Measurements from ENCODE around the gene PIK3CB. TPM values are rescaled to one million over a fixed set of nuclear protein-coding genes. Genes with fewer than 3 reads are reported as not detected.
A peak's percentile ranks its signal among the peaks of the same experiment; 100 is the strongest.
"Not testable (repeated sequence)": the region's sequence is repeated elsewhere in the genome, so short reads cannot be mapped to it uniquely, and the experiment has no call there.

Gene PIK3CB
- total RNA-seq, 1 donor from 2014 or later: 12.3 TPM

- not testable (repeated sequence) for DNase-seq (ENCODE audit: low read depth in 2 of 2)
Measured at GRCh38 chr3:138846824-138847223, 12.1 kb upstream of the PIK3CB start.

DNA sequence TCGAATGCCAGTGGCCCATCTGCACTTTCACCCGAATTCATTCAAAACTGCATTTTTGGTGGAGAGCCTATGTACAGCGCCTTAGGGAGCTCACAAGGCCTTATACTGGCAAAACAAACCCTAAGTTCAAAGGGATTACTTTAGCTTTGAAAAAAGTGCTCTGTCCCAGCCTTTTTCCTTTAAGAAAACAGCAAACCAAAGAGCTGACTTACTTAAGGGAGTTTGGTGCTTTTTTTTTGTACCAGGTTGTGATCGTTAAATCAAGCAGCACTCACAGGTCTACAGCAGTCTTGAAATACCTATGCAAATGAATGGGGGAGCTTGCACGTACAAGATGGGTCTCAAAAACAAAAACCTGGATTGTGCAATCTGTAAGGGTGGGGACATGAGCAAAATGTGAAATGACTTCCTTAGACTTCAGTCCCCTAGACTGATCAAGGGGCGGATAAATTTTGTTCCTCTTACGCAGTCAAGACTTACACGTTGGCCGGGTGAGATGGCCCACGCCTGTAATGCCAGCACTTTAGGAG lies 11.6 kb upstream of the PIK3CB start:
- DNase-seq (ENCODE audit: low read depth in 2 of 2): no peak

- no peak for DNase-seq (ENCODE audit: low read depth in 2 of 2)
Measured at GRCh38 chr3:138845771-138846173, 11.0 kb upstream of the PIK3CB start.

DNA sequence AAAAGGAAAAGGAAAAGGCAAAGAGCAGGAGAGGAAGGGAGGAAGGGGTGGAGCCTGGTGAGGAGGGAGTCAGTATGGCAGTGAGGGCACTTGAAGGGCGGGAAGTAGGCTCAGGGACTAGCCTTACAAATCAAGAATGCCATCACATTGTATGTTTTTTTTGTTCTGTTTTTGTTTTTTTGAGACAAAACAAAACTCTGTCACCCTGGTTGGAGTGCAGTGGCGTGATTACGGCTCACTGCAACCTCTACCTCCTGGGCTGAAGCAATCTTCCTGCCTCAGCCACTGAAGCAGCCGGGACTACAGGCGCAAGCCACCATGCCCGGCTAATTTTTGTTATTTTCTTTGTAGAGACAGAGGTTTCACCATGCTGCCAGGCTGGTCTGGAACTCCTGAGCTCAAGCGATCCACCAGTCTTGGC lies 10.5 kb upstream of the PIK3CB start:
- DNase-seq (ENCODE audit: low read depth in 2 of 2): peak in 1 of 2 donors; percentile 8

DNA sequence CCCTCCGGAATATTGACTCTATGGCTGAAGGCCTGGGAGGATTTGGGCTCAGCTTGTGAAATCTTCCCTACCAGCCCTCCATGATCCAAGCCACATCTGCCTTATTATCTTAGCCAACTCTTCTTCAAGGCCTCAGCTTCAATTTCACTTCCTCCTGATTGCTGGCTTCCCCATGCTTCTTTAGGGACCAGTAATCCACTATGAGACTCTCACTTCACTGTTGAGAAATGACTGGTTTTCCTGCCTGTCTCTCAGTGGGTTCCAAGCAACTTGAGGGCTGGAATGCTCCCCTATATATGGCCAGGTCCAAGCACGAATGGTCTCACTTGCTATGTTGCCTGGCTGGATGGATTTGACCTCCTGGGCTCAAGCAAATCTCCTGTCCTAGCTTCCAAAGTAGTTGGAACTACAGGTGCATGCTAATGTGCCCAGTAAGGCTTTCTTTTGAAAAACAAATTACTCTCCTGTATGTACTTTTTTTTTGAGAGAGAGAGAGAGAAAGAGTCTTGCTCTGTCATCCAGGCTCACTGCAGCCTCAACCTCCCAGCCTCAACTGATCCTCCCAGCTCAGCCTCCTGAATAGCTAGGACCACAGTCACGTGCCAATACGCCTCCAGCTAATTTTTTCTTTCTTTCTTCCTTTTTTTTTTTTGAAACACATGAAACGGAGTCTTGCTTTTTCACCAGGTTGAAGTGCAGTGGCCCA lies 7.9 kb upstream of the PIK3CB start:
- DNase-seq (ENCODE audit: low read depth in 2 of 2): no peak

DNA sequence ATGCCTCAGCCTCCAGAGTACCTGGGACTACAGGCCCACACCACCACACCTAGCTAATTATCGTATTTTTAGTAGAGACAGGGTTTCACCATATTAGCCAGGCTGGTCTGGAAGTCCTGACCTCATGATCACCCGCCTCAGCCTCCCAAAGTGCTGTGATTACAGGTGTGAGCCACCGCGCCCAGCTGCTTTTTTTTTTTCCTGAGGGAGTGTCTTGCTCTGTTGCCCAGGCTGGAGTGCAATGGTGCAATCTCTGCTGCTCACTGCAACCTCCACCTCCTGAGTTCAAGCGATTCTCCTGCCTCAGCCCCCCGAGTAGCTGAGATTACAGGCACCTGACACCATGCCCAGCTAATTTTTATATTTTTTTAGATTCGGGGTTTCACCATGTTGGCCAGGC lies 3.7 kb upstream of the PIK3CB start:
- DNase-seq (ENCODE audit: low read depth in 2 of 2): not testable (repeated sequence)

GRCh38 chr3:138835846-138836245 lies 1.1 kb upstream of the PIK3CB start:
- DNase-seq (ENCODE audit: low read depth in 2 of 2): not testable (repeated sequence)

DNA sequence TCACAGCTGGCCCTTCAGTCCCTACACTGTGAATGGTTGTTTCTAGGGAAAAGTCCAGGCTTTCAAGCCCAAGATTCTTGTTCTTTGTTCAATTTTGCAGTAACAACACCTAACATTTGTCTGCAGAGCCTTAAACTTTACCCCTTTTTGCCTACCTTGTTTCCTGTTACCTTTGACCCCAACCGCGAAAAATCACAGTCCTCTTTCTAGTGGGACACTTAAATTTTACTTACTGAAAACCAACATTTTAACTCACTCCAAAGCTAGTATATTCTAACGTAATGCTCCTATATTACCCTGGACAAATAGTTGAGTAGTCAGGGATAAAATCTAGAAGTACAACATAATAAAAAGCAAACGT lies 649 bp upstream of the PIK3CB start:
- DNase-seq (ENCODE audit: low read depth in 2 of 2): no peak

GRCh38 chr3:138833899-138834595 lies 681 bp downstream of the PIK3CB start:
- DNase-seq (ENCODE audit: low read depth in 2 of 2): peak in 1 of 2 donors; percentile 67

GRCh38 chr3:138832473-138833057 lies 2.2 kb downstream of the PIK3CB start:
- DNase-seq (ENCODE audit: low read depth in 2 of 2): not testable (repeated sequence)

- DNase-seq (ENCODE audit: low read depth in 2 of 2): no peak
Measured at GRCh38 chr3:138829886-138830510, 4.7 kb downstream of the PIK3CB start.

GRCh38 chr3:138829097-138829496 lies 5.6 kb downstream of the PIK3CB start:
- DNase-seq (ENCODE audit: low read depth in 2 of 2): no peak

- DNase-seq (ENCODE audit: low read depth in 2 of 2): no peak
Measured at GRCh38 chr3:138827222-138827621, 7.5 kb downstream of the PIK3CB start.

- DNase-seq (ENCODE audit: low read depth in 2 of 2): no peak
Measured at GRCh38 chr3:138825336-138825735, 9.4 kb downstream of the PIK3CB start.

DNA sequence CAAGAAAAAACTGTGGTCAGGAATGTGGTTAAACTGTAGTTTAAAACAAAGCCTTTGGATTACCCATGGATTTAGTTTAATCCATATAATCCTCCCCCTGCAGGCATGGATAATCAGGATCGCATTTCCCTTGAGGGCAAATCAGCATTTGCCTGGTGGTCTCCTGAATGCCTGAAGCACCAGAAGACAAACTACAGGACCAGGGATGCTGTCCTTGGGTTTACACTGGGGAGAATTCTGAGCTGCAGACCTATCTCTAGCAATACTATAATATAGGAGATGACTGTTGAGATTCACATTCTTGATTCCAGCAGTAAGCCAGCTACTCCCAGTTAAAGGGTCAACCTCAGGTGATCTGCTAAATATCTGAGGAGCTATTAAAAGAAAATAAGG lies 10.6 kb downstream of the PIK3CB start:
- DNase-seq (ENCODE audit: low read depth in 2 of 2): no peak

DNA sequence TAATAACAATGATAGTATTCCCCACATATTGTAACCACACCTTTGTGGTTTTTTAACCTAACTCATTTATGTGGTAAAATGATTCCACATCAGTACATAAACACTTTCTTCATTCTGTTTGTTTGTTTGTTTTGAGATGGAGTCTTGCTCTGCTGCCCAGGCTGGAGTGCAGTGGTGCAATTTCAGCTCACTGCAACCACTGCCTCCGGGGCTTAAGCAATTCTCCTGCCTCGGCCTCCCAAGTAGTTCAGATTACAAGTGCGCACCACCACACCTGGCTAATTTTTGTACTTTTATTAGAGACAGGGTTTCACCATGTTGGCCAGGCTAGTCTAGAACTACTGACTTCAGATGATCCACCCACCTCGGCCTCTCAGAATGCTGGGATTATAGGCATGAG lies 14.3 kb downstream of the PIK3CB start:
- DNase-seq (ENCODE audit: low read depth in 2 of 2): not testable (repeated sequence)

- DNase-seq (ENCODE audit: low read depth in 2 of 2): peak in 1 of 2 donors; percentile 10
Measured at GRCh38 chr3:138818185-138818860, 16.4 kb downstream of the PIK3CB start.

DNA sequence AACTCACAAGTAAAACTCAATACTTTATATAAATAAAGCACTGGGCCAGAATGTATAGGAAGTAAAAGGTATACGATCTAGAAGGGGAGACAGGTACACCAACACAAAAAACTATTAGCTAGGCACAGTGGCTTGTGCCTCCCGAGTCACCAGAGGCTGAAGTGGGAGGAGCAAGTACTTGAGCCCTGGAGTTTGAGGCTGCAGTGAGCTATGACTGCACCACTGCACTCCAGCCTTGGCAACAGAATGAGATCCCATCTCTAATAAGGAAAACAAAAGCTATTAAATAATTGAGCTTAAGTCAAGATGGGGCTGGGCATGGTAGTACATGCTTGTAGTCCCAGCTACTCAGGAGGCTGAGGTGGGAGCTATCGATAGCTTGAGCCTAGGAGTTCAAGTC lies 17.0 kb downstream of the PIK3CB start:
- DNase-seq (ENCODE audit: low read depth in 2 of 2): no peak

DNA sequence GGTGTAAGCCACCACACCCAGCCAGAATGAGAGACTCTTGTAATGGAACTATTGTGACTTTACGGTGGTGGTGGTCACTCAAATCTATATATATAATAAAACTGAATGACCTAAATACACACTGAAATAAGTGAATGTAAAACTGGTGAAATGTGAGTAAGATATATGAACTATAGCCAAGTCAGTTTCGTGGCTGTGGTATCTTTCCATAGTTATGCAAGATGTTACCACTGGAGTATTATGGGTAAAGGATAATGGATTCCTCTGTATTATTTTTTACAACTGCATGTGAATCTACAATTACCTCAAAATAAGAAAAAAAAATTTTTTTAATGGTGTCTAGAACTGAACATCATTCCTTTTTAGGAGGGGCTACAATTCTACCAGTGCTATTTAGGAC lies 21.9 kb downstream of the PIK3CB start:
- no peak for DNase-seq (ENCODE audit: low read depth in 2 of 2)

DNA sequence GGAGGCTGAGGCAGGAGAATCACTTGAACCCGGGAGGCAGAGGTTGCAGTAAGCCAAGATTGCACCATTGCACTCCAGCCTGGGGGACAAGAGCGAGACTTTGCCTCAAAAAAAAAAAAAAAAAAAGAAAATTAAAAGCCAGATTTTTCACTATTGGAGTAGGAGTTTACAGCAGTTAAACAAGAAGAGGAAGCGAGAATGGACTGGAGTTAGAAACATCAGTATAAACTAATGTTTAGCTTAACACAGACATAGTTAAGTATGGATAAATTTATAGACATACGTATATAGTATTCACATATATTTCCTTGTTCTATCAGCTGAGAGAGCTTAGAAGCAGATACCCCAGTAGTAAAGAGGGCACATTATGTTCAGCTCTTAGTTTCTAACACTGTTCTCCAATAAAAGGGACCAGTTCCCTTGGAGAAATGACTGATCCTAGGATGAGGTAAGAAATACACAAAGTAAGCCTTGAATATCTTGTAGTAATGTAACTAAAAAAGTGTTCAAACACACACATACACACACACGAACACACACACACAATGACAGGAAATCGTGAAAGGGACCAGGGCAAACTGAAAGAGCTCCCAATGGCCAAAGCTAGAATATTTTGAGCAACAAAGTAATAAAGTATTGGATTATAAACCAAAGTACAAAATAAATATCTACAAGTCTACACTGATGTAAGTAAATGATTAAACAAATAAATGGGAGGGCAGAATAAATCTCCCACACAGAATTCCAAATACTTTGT lies 25.1 kb downstream of the PIK3CB start:
- DNase-seq (ENCODE audit: low read depth in 2 of 2): peak; percentile 9 to 24
